Measurements from ENCODE around the gene TBC1D25.

Gene TBC1D25

DNA sequence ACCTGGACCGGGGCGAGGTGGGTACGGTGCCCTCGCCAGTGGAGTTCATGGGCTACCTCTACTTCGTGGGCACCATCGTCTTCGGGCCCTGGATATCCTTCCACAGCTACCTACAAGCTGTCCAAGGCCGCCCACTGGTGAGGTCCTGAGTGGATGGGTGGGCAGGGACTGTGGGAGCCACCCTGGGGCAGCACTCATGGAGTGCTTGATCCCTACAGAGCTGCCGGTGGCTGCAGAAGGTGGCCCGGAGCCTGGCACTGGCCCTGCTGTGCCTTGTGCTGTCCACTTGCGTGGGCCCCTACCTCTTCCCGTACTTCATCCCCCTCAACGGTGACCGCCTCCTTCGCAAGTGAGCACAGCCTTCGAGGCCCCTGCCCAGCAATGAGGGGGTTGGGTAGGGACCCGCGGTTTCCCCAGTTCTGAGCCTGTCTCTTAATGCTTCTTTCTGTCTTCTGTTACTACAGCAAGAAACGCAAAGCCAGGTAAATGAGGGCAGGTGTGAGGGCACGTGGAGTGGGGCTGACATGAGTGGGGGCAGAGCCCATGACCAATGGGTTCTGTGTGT is 27.1 kb upstream of the TBC1D25 start:
- no peak overlapping the region for H3K27ac ChIP-seq
- no peak for DNase-seq
- TF ChIP-seq, protein P1, sequence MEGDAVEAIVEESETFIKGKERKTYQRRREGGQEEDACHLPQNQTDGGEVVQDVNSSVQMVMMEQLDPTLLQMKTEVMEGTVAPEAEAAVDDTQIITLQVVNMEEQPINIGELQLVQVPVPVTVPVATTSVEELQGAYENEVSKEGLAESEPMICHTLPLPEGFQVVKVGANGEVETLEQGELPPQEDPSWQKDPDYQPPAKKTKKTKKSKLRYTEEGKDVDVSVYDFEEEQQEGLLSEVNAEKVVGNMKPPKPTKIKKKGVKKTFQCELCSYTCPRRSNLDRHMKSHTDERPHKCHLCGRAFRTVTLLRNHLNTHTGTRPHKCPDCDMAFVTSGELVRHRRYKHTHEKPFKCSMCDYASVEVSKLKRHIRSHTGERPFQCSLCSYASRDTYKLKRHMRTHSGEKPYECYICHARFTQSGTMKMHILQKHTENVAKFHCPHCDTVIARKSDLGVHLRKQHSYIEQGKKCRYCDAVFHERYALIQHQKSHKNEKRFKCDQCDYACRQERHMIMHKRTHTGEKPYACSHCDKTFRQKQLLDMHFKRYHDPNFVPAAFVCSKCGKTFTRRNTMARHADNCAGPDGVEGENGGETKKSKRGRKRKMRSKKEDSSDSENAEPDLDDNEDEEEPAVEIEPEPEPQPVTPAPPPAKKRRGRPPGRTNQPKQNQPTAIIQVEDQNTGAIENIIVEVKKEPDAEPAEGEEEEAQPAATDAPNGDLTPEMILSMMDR (IDR thresholded peaks at IDR 0.05; ENCODE audit: low read depth, low read length), result no peak

DNA sequence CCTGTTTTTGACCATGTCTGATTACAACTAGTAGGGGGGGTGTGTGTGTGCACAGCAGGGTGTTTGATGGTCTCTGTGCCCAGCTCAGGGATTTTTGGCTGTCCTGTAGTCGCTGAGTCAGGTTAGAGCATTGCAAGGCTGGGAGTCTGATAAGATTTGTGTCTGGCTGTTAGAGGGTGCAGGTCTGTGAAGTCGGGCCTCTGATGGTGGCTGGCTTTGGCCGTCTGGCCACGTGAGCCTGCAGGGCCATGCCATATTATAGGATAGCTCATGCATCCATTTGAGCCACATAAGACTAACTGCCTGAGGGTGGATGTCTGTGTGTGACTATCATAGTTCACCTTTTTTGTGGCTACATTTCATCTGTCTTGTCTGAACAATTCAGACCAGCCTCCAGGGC is 25.8 kb upstream of the TBC1D25 start:
- Histone ChIP-seq H3K4me3 (ENCODE audit: low read depth, low read length) (no peak overlapping the region), H3K9me3 (ENCODE audit: severe bottlenecking) (no peaks in the 10 kb centered on the region), H3K27ac (no peak overlapping the region), H3K27me3 (ENCODE audit: insufficient read depth, low read depth, severe bottlenecking) (peaks cover 16% of the 10 kb centered on the region), H3K36me3 (no peaks in the 10 kb centered on the region; the same call in 1 of the 2 replicates)
- TF ChIP-seq, protein P1 (IDR thresholded peaks at IDR 0.05; ENCODE audit: low read depth, low read length), result no peak
- no peak for DNase-seq

More for the DNA sequence above, 27.1 kb upstream of the TBC1D25 start:
- Histone ChIP-seq H3K36me3 (no peaks in the 10 kb centered on the region; the same call in 1 of the 2 replicates), H3K27me3 (ENCODE audit: insufficient read depth, low read depth, severe bottlenecking) (peaks cover 16% of the 10 kb centered on the region), H3K4me3 (ENCODE audit: low read depth, low read length) (no peak overlapping the region), H3K9me3 (ENCODE audit: severe bottlenecking) (no peaks in the 10 kb centered on the region)

DNA sequence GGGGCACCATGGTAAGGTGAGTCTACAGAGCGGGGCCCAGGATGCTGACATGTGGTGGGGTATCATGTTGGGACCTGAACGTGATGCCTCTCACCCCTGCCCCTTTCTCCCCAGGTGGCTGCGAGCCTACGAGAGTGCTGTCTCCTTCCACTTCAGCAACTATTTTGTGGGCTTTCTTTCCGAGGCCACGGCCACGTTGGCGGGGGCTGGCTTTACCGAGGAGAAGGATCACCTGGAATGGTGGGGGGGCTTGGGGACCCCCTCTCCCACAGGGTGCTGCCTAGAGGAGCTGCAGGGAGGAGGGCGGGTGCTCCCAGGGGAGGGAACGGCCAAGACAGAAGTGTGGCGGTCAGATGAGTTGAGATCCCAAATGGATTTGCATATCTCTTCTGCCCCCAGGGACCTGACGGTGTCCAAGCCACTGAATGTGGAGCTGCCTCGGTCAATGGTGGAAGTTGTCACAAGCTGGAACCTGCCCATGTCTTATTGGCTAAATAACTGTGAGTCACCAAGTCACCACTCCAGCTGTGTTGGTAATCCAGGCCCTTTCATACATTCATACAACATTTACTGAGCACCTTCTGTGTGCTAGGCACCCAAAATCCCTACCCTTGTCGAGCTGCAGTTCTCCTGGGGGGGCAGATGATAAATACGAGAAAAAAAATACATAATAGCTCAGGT is 25.2 kb upstream of the TBC1D25 start:
- Histone ChIP-seq H3K4me3 (ENCODE audit: low read depth, low read length) (no peak overlapping the region), H3K36me3 (no peaks in the 10 kb centered on the region; the same call in 1 of the 2 replicates), H3K27me3 (ENCODE audit: insufficient read depth, low read depth, severe bottlenecking) (peaks cover 16% of the 10 kb centered on the region), H3K27ac (no peak overlapping the region), H3K9me3 (ENCODE audit: severe bottlenecking) (no peaks in the 10 kb centered on the region)
- TF ChIP-seq, protein P1 (IDR thresholded peaks at IDR 0.05; ENCODE audit: low read depth, low read length), result no peak
- no peak for DNase-seq

DNA sequence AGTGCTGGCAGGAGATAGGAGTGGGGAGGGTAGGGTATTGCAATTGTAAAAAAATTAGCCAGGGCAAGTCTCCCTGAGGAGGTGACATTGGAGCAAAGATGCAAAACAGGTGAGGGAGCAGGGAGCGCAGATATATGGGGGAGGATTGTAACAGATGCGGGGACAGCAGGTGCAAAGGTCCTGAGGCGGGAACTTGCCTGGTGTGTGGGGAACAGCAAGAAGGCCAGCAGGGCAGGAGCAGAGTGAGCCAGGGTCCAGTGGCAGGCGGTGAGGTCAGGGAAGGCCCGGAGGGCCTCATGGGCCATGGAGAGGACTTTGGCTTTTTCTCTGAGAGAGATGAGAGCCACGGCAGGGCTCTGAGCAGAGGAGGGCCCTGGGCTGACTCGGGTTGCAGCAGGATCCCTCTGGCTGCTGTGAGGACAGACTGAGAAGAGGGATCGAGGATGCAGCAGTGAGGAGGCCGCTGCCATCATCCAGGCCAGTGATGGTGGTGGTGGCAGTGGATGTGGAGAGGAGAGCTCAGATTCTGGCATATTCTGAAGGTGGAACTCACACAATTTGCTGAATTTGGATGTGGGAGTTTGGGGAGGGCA is 24.6 kb upstream of the TBC1D25 start:
- TF ChIP-seq, protein P1 (IDR thresholded peaks at IDR 0.05; ENCODE audit: low read depth, low read length), result no peak
- DNase-seq, result no peak
- Histone ChIP-seq H3K27me3 (ENCODE audit: insufficient read depth, low read depth, severe bottlenecking) (peaks cover 12% of the 10 kb centered on the region), H3K4me3 (ENCODE audit: low read depth, low read length) (no peak overlapping the region), H3K9me3 (ENCODE audit: severe bottlenecking) (no peaks in the 10 kb centered on the region), H3K36me3 (no peaks in the 10 kb centered on the region; the same call in 1 of the 2 replicates), H3K27ac (no peak overlapping the region)

DNA sequence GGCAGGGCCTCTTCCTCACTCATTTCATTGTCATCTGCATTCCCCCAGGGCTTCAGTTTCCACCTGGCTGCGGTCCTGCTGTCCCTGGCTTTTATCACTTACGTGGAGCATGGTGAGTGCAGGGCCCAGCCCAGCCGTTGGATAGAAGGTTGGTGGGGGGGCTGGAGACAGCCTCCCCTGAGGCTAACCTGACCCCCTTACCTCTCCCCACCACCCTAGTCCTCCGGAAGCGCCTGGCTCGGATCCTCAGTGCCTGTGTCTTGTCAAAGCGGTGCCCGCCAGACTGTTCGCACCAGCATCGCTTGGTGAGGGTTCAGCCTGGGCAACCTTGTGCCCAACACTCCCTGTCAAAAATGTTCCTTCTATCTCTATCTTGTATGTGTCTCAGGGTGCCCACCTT is 23.7 kb upstream of the TBC1D25 start:
- H3K9me3 ChIP-seq (ENCODE audit: severe bottlenecking), result no peaks in the 10 kb centered on the region
- no peak overlapping the region for H3K27ac ChIP-seq
- no peak overlapping the region for H3K4me3 ChIP-seq (ENCODE audit: low read depth, low read length)
- H3K27me3 ChIP-seq (ENCODE audit: insufficient read depth, low read depth, severe bottlenecking), result peaks cover 11% of the 10 kb centered on the region
- TF ChIP-seq, protein P1 (IDR thresholded peaks at IDR 0.05; ENCODE audit: low read depth, low read length), result no peak
- no peaks in the 10 kb centered on the region; the same call in 1 of the 2 replicates for H3K36me3 ChIP-seq
- DNase-seq, result no peak
